H9 (cell line): ENCODE data around the gene AGBL4. TPM values are rescaled to one million over a fixed set of nuclear protein-coding genes. Genes with fewer than 3 reads are reported as not detected.

Experiments
- DNase-seq: peaks from one replicate; pipeline ENCODE4 v3.0.0-alpha.2; 2017
- H2AFZ ChIP-seq: one replicate; pipeline ENCODE4 v1.6.1; 2013; ENCODE audit warnings: mild to moderate bottlenecking, low read length, control low read depth, moderate library complexity
- H2AK5ac ChIP-seq: 2 replicates; pipeline ENCODE4 v1.6.1; 2013; ENCODE audit warnings: low read length, control low read depth, mixed read lengths; ENCODE audit not compliant: insufficient read length
- H2BK120ac ChIP-seq: one replicate; pipeline ENCODE4 v1.6.1; 2013; ENCODE audit warnings: low read depth, mild to moderate bottlenecking, low read length, control low read depth, inconsistent platforms; ENCODE audit not compliant: poor library complexity, severe bottlenecking
- H2BK12ac ChIP-seq: 2 replicates; pipeline ENCODE4 v1.6.1; 2013; ENCODE audit warnings: low read length, control low read depth, mixed read lengths, low read depth; ENCODE audit not compliant: insufficient read length
- H2BK15ac ChIP-seq: 2 replicates; pipeline ENCODE4 v1.6.1; 2013; ENCODE audit warnings: low read depth, low read length, control low read depth
- H2BK20ac ChIP-seq: one replicate; pipeline ENCODE4 v1.6.1; 2013; ENCODE audit warnings: low read depth, mild to moderate bottlenecking, low read length, control low read depth, inconsistent platforms; ENCODE audit not compliant: poor library complexity, severe bottlenecking
- H2BK5ac ChIP-seq: 2 replicates; pipeline ENCODE4 v1.6.1; 2013; ENCODE audit warnings: low read length, control low read depth, mixed read lengths; ENCODE audit not compliant: insufficient read length
- H3K14ac ChIP-seq: 2 replicates; pipeline ENCODE4 v1.6.1; 2013; ENCODE audit warnings: low read length, control low read depth; ENCODE audit not compliant: insufficient read depth
- H3K18ac ChIP-seq: 2 replicates; pipeline ENCODE4 v1.6.1; 2013; ENCODE audit warnings: low read depth, mild to moderate bottlenecking, mixed read lengths, low read length, control low read depth; ENCODE audit not compliant: insufficient read length
- H3K23ac ChIP-seq: 2 replicates; pipeline ENCODE4 v1.6.1; 2013; ENCODE audit warnings: low read length, control low read depth, mixed read lengths, low read depth; ENCODE audit not compliant: insufficient read length
- H3K23me2 ChIP-seq: 2 replicates; pipeline ENCODE4 v1.6.1; 2013; ENCODE audit warnings: low read depth, mild to moderate bottlenecking, mixed read lengths, low read length, control low read depth; ENCODE audit not compliant: insufficient read length, poor library complexity, severe bottlenecking
- H3K27ac ChIP-seq: 2 replicates; pipeline ENCODE4 v1.5.1; 2013; ENCODE audit warnings: low read length, control low read depth, mixed read lengths, low read depth; ENCODE audit not compliant: insufficient read length
- H3K27me3 ChIP-seq: 2 replicates; pipeline ENCODE4 v1.6.1; 2013; ENCODE audit warnings: low read length, control low read depth, inconsistent platforms; ENCODE audit not compliant: insufficient read depth
- H3K4ac ChIP-seq: 2 replicates; pipeline ENCODE4 v1.6.1; 2013; ENCODE audit warnings: low read depth, mild to moderate bottlenecking, control low read depth, inconsistent platforms, low read length, moderate library complexity
- H3K4me1 ChIP-seq: 2 replicates; pipeline ENCODE4 v1.6.1; 2013; ENCODE audit warnings: low read length, control low read depth, inconsistent platforms; ENCODE audit not compliant: insufficient read depth
- H3K4me2 ChIP-seq: 2 replicates; pipeline ENCODE4 v1.6.1; 2013; ENCODE audit warnings: low read length, control low read depth, mixed read lengths; ENCODE audit not compliant: insufficient read length, insufficient read depth
- H3K56ac ChIP-seq: 2 replicates; pipeline ENCODE4 v1.6.1; 2013; ENCODE audit warnings: low read depth, mild to moderate bottlenecking, mixed read lengths, low read length, control low read depth; ENCODE audit not compliant: insufficient read length
- H3K79me1 ChIP-seq: 2 replicates; pipeline ENCODE4 v1.6.1; 2013; ENCODE audit warnings: low read depth, mild to moderate bottlenecking, moderate library complexity, low read length, control low read depth, inconsistent platforms; ENCODE audit not compliant: insufficient read depth, poor library complexity, severe bottlenecking
- H3K79me2 ChIP-seq: 2 replicates; pipeline ENCODE4 v1.6.1; 2013; ENCODE audit warnings: low read length, control low read depth, inconsistent platforms; ENCODE audit not compliant: insufficient read depth
- H3K9ac ChIP-seq: 2 replicates; pipeline ENCODE4 v1.6.1; 2013; ENCODE audit warnings: low read length, control low read depth, mixed read lengths; ENCODE audit not compliant: insufficient read length; ENCODE audit errors: extremely low read depth
- H3K9me3 ChIP-seq: one replicate; pipeline ENCODE4 v1.6.1; 2013; ENCODE audit warnings: low read depth, low read length, inconsistent platforms; ENCODE audit not compliant: control insufficient read depth
- H3T11ph ChIP-seq: one replicate; pipeline ENCODE4 v1.6.1; 2013; ENCODE audit warnings: mild to moderate bottlenecking, low read length, control low read depth, inconsistent platforms
- H4K20me1 ChIP-seq: one replicate; pipeline ENCODE4 v1.6.1; 2013; ENCODE audit not compliant: control insufficient read depth, insufficient read length, insufficient read depth
- H4K5ac ChIP-seq: 2 replicates; pipeline ENCODE4 v1.6.1; 2013; ENCODE audit warnings: low read depth, mild to moderate bottlenecking, mixed read lengths, low read length, control low read depth; ENCODE audit not compliant: insufficient read length
- H4K8ac ChIP-seq: replicated peaks from 2 replicates; pipeline ENCODE4 v1.6.1; 2013; ENCODE audit warnings: low read length, control low read depth, mixed read lengths, low read depth; ENCODE audit not compliant: insufficient read length
- H4K91ac ChIP-seq: 2 replicates; pipeline ENCODE4 v1.6.1; 2013; ENCODE audit warnings: low read depth, mild to moderate bottlenecking, moderate library complexity, mixed read lengths, low read length, control low read depth; ENCODE audit not compliant: insufficient read length
- H3K27ac Mint-ChIP-seq, 3 experiments: 2 replicates in 2 of 3; 3 replicates in 1 of 3; pipeline ENCODE4 v1.8.0; 2020 to 2021; ENCODE audit warnings: mixed read lengths in 3 of 3, mild to moderate bottlenecking in 1 of 3, moderate library complexity in 1 of 3
- H3K27me3 Mint-ChIP-seq: 2 replicates; pipeline ENCODE4 v1.8.0; 2021; ENCODE audit warnings: low read depth, mild to moderate bottlenecking, moderate library complexity, mixed read lengths
- H3K36me3 Mint-ChIP-seq, 3 experiments: 2 replicates in 2 of 3; 3 replicates in 1 of 3; pipeline ENCODE4 v1.8.0; 2020 to 2021; ENCODE audit warnings: low read depth in 3 of 3, mixed read lengths in 3 of 3; ENCODE audit not compliant: insufficient read depth in 1 of 3
- H3K4me1 Mint-ChIP-seq, 2 experiments: 2 replicates each; pipeline ENCODE4 v1.8.0; 2020; ENCODE audit warnings: mixed read lengths in 2 of 2
- H3K4me3 Mint-ChIP-seq, 2 experiments: 2 replicates in 1 of 2; 3 replicates in 1 of 2; pipeline ENCODE4 v1.8.0; 2020 to 2021; ENCODE audit warnings: mild to moderate bottlenecking in 2 of 2, mixed read lengths in 2 of 2, moderate library complexity in 1 of 2
- H3K9me3 Mint-ChIP-seq, 2 experiments: 2 replicates in 1 of 2; 3 replicates in 1 of 2; pipeline ENCODE4 v1.8.0; 2020; ENCODE audit warnings: mild to moderate bottlenecking in 2 of 2, mixed read lengths in 2 of 2, moderate library complexity in 1 of 2
- WGBS: extraction: QIAGEN DNeasy Blood & Tissue Kit; methylation state at CpG from one replicate; pipeline ENCODE4 v1.1.7; 2013; ENCODE audit warnings: missing lambda C conversion rate, low lambda C conversion rate, mixed read lengths; ENCODE audit not compliant: insufficient read length; ENCODE audit errors: extremely low coverage; 5-methylcytosine and 5-hydroxymethylcytosine counted together
- total RNA-seq: library from RNA; stranded (reverse); gene quantifications from 2 replicates; pipeline ENCODE4 v1.2.1, GENCODE V29; 2021
- TF ChIP-seq, protein P1 (sequence below): fragments of 200-600 bp; sonication (generic); conservative IDR thresholded peaks from 3 replicates; pipeline ENCODE4 v1.8.0; 2021; ENCODE audit warnings: antibody characterized with exemption, mild to moderate bottlenecking

Gene AGBL4
- total RNA-seq, 1 experiment from 2014 or later: not detected

DNA sequence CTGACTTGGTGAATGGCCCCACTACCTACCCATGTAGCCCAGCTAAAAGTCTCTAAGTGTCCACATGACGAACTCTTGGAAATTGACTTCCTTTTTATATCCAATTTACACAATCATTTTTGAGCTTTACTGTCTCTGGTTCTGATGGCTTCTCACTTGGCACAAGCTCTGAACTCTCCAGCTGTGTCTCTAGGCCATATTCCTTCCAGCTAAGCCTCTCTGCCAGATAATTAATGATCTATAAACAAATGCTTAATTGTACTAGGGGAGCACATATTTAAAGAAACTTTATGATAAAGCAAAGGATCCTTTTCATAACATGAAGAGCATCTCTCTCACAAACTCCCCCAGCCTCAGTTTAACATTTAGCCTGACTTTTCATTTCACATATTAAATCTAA lies 1230.8 kb downstream of the AGBL4 start:
- no CpG with 5 or more reads among the region's 1 CpG for WGBS
- TF ChIP-seq, protein P1, sequence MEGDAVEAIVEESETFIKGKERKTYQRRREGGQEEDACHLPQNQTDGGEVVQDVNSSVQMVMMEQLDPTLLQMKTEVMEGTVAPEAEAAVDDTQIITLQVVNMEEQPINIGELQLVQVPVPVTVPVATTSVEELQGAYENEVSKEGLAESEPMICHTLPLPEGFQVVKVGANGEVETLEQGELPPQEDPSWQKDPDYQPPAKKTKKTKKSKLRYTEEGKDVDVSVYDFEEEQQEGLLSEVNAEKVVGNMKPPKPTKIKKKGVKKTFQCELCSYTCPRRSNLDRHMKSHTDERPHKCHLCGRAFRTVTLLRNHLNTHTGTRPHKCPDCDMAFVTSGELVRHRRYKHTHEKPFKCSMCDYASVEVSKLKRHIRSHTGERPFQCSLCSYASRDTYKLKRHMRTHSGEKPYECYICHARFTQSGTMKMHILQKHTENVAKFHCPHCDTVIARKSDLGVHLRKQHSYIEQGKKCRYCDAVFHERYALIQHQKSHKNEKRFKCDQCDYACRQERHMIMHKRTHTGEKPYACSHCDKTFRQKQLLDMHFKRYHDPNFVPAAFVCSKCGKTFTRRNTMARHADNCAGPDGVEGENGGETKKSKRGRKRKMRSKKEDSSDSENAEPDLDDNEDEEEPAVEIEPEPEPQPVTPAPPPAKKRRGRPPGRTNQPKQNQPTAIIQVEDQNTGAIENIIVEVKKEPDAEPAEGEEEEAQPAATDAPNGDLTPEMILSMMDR: no peak
- Histone ChIP-seq H2AK5ac (no peak overlapping the region), H2BK120ac (no peak overlapping the region), H4K91ac (no peak overlapping the region), H3K23me2 (no peaks in the 10 kb centered on the region), H4K20me1 (no peaks in the 10 kb centered on the region), H2BK5ac (no peak overlapping the region), H2AFZ (no peak overlapping the region), H4K5ac (no peak overlapping the region), H3K14ac (no peak overlapping the region), H3K4me1 (no peaks in the 10 kb centered on the region), H3K79me2 (no peaks in the 10 kb centered on the region), H3K9ac (no peak overlapping the region), H2BK12ac (no peak overlapping the region), H3K9me3 (no peaks in the 10 kb centered on the region), H3K27ac (no peak overlapping the region), H3T11ph (no peak overlapping the region), H3K18ac (no peak overlapping the region), H2BK20ac (no peak overlapping the region), H3K23ac (no peak overlapping the region), H3K4ac (no peak overlapping the region), H3K27me3 (no peaks in the 10 kb centered on the region), H3K79me1 (no peaks in the 10 kb centered on the region), H3K4me2 (no peak overlapping the region), H4K8ac (no peak overlapping the region), H2BK15ac (no peak overlapping the region), H3K56ac (no peak overlapping the region)
- no peak overlapping the region for H3K27ac Mint-ChIP-seq
- H3K9me3 Mint-ChIP-seq: no peaks in the 10 kb centered on the region
- H3K4me1 Mint-ChIP-seq: peaks cover 5 to 9% of the 10 kb centered on the region in 2 experiments
- no peak for DNase-seq
- peaks cover 5% of the 10 kb centered on the region for H3K27me3 Mint-ChIP-seq
- no peaks in the 10 kb centered on the region for H3K36me3 Mint-ChIP-seq
- no peak overlapping the region for H3K4me3 Mint-ChIP-seq
